Ovary (tissue), 3 donors: Measurements from ENCODE around the gene TRAF3IP1.

Experiments
- CTCF ChIP-seq, 3 donors: fragments of 450-650 bp in 2 of 3; fragments of 200-600 bp in 1 of 3; IDR thresholded peaks; one replicate each; pipeline versions ENCODE4 v1.5.1 to v1.8.0; 2016 to 2022; ENCODE audit warnings: antibody characterized with exemption in 3 of 3, mild to moderate bottlenecking in 1 of 3
- EP300 ChIP-seq: sonication (generic); formaldehyde crosslinking; IDR thresholded peaks from one replicate; pipeline ENCODE4 v1.6.1; 2017; ENCODE audit warnings: antibody characterized with exemption
- POLR2A ChIP-seq: fragments of 450-650 bp; IDR thresholded peaks from one replicate; pipeline ENCODE4 v1.6.1; 2017; ENCODE audit warnings: antibody characterized with exemption, mild to moderate bottlenecking, moderate library complexity
- donor health status: DM: no; HTN: no; CAD: no.

- no peak for TF ChIP-seq CTCF (IDR thresholded peaks at IDR 0.05)
- no peak for TF ChIP-seq POLR2A
- TF ChIP-seq EP300: no peak
These were observed 95.6 kb downstream of the TRAF3IP1 start for GRCh38 chr2:238415893-238416292.
